Esophagus squamous epithelium (tissue), 4 donors: ENCODE data around the gene RAP1B.

ENCODE experiments used
- CTCF ChIP-seq, 6 experiments: fragments of 450-650 bp in 4 of 6; fragments of 200-600 bp in 2 of 6; sonication (generic) in 2 of 6; IDR thresholded peaks; one replicate each; pipeline ENCODE4 v1.5.1; 2016 to 2019; ENCODE audit warnings: antibody characterized with exemption in 6 of 6, mild to moderate bottlenecking in 4 of 6, moderate library complexity in 4 of 6
- POLR2A ChIP-seq, 4 donors: fragments of 450-650 bp; IDR thresholded peaks; one replicate each; pipeline ENCODE4 v1.6.1; 2017; ENCODE audit warnings: antibody characterized with exemption in 4 of 4, mild to moderate bottlenecking in 4 of 4, moderate library complexity in 3 of 4

GRCh38 chr12:68613209-68613904, 2.7 kb downstream of the RAP1B start:
- no peak for TF ChIP-seq POLR2A (IDR thresholded peaks at IDR 0.05)
- TF ChIP-seq CTCF (IDR thresholded peaks at IDR 0.05): no peak
